Daoy (cell line): Measurements from ENCODE around the gene CDK12. TPM values are rescaled to one million over a fixed set of nuclear protein-coding genes. Genes with fewer than 3 reads are reported as not detected.

ENCODE experiments used
- DNase-seq: peaks from one replicate; pipeline ENCODE4 v3.0.0-alpha.2; 2015; ENCODE audit warnings: low read depth
- total RNA-seq: library from RNA; depleted of rRNA; stranded (reverse); fragments of >200 nt; shearing (Covaris generic); gene quantifications from 2 replicates; pipeline ENCODE4 v1.2.3, GENCODE V29; 2014; rRNA removed

The CDK12 gene
- total RNA-seq, 1 experiment from 2014 or later: 19.1 TPM

DNA sequence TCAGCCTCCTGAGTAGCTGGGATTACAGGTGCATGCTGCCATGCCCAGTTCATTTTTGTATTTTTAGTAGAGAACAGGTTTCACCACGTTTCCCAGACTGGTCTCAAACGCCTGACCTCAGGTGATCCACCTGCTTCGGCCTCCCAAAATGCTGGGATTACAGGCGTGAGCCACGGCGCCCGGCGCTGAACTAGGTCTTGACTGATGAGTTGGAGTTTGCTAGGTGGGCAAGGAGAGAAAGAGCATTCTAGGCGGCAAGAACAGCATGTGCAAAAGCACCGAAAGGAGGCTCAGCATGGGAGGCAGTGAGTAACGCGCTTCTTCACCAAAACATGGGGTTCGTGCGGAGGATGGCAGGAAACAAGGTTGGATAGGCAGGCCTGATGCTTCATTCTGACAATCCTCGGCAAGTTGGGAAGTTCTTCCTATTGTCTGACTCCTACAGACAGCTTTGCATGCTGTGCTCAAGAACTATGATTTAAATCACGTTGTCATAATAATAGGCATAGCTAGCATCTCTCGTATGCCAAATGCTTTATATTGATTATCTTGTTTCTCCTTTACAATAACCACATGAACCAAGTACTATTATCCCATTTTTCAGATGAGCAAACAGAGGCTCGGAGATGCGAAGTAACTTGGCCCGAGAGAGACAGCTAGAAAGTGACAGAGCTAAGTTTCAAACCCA, 119.9 kb downstream of the CDK12 start:
- no peak for DNase-seq

DNA sequence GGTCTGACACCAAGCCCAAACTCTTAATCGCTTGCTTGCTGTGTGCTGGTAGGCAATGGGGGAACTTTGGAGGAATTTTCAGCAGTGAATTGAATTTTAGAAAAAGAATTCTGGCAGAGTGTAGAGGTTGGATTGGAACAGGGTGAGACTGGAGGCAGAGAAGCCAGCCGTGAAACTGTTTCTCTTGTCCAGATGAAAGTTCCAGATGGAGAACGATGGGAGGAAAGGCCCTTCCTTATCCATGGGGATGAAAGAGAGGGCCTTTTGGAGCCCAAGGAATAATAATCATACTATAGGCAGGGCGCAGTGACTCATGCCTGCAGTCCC, 120.4 kb downstream of the CDK12 start:
- no peak for DNase-seq

DNA sequence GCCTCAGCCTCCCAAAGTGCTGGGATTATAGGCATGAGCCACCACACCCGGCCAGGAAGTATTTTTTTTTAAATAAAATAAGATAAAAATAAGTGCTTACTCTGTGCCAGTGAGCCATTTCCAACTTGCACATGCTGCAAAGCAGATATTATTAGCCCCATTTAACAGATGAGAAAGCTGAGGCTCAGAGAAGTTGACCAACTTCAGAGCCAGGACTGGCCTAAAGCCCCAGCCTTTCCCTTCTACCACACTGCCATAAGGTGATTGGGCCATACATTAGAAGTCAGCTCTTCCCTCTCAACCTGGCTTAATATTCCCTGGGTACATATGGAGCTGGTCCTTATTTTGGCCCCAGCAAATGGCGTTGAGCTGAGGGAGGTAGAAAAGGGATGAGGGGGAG, 121.4 kb downstream of the CDK12 start:
- DNase-seq: no peak

Other genes with a start within 250 kb of the CDK12 start
- gene STAC2, start 235.5 kb upstream of the CDK12 start, total RNA-seq: 0.06 TPM in 1 of 2 replicates, not detected in the other
- gene FBXL20, start 59.9 kb upstream of the CDK12 start, total RNA-seq: 2.1 and 8.2 TPM in 2 replicates
- gene MED1, start 10.2 kb upstream of the CDK12 start, total RNA-seq: 8.4 and 9.5 TPM in 2 replicates
- not detected in 2 replicates for gene NEUROD2, start 146.4 kb downstream of the CDK12 start, total RNA-seq
- gene PPP1R1B, start 165.5 kb downstream of the CDK12 start, total RNA-seq: not detected in 2 replicates
- gene STARD3, start 175.7 kb downstream of the CDK12 start, total RNA-seq: 10.5 and 27.0 TPM in 2 replicates
- not detected in 2 replicates for gene TCAP, start 203.9 kb downstream of the CDK12 start, total RNA-seq
- 0.18 TPM in 1 of 2 replicates, not detected in the other for gene PNMT, start 207.0 kb downstream of the CDK12 start, total RNA-seq
- gene PGAP3, start 226.6 kb downstream of the CDK12 start, total RNA-seq: 5.1 and 10.0 TPM in 2 replicates
- 6.8 and 13.2 TPM in 2 replicates for gene ERBB2, start 238.6 kb downstream of the CDK12 start, total RNA-seq